SH-SY5Y (cell line): ENCODE measurements around the gene GTF3C1.

Experiments
- GATA2 ChIP-seq: IDR thresholded peaks from 2 replicates; pipeline ENCODE4 v1.6.1; 2011; ENCODE audit warnings: mild to moderate bottlenecking, low read depth, low read length
- GATA3 ChIP-seq: IDR thresholded peaks from 2 replicates; pipeline ENCODE4 v1.6.1; 2011; ENCODE audit warnings: low read depth, mild to moderate bottlenecking, low read length, moderate library complexity

Gene GTF3C1

GRCh38 chr16:27549746-27550581, at the start of gene GTF3C1, which contains the start of gene KATNIP:
Gene GTF3C1 (minus strand): TSS chr16:27549913. CDS start chr16:27549890, 23 bp downstream.
Gene KATNIP (plus strand): TSS chr16:27550144. CDS start chr16:27550171, 27 bp downstream.
- TF ChIP-seq GATA3 (no peak), GATA2 (no peak; the same call in 1 of the 2 replicates)

GRCh38 chr16:27598931-27599565, 49.3 kb upstream of the GTF3C1 start:
- TF ChIP-seq GATA3 (no peak), GATA2 (no peak)

GRCh38 chr16:27598220-27598619, 48.5 kb upstream of the GTF3C1 start:
- TF ChIP-seq GATA3 (no peak), GATA2 (no peak)

GRCh38 chr16:27597361-27597760, 47.6 kb upstream of the GTF3C1 start:
- TF ChIP-seq GATA3 (no peak), GATA2 (no peak)

- no peak for TF ChIP-seq GATA3
- no peak for TF ChIP-seq GATA2
Measured at GRCh38 chr16:27596411-27596810, 46.7 kb upstream of the GTF3C1 start.

- TF ChIP-seq GATA3, result no peak
- no peak for TF ChIP-seq GATA2
Measured at GRCh38 chr16:27595993-27596392, 46.3 kb upstream of the GTF3C1 start.

- TF ChIP-seq GATA2 (no peak), GATA3 (no peak)
Measured at GRCh38 chr16:27595475-27595874, 45.8 kb upstream of the GTF3C1 start.

- TF ChIP-seq GATA3 (peak; percentile 41; the same call in 1 of the 2 replicates), GATA2 (peak; percentile 90)
Measured at GRCh38 chr16:27591837-27592236, 42.1 kb upstream of the GTF3C1 start.

GRCh38 chr16:27588057-27588456, 38.3 kb upstream of the GTF3C1 start:
- TF ChIP-seq GATA2, result no peak
- TF ChIP-seq GATA3, result no peak

- TF ChIP-seq GATA3 (no peak), GATA2 (no peak)
Measured at GRCh38 chr16:27586711-27587110, 37.0 kb upstream of the GTF3C1 start.

GRCh38 chr16:27585200-27585599, 35.5 kb upstream of the GTF3C1 start:
- no peak for TF ChIP-seq GATA2
- TF ChIP-seq GATA3, result no peak

- no peak for TF ChIP-seq GATA2
- TF ChIP-seq GATA3, result no peak
Measured at GRCh38 chr16:27583634-27584033, 33.9 kb upstream of the GTF3C1 start.

GRCh38 chr16:27582883-27583282, 33.2 kb upstream of the GTF3C1 start:
- TF ChIP-seq GATA3 (no peak), GATA2 (no peak)

- no peak for TF ChIP-seq GATA3
- TF ChIP-seq GATA2, result no peak
Measured at GRCh38 chr16:27579087-27579980, 29.6 kb upstream of the GTF3C1 start.

- TF ChIP-seq GATA2 (no peak), GATA3 (no peak)
Measured at GRCh38 chr16:27576729-27577128, 27.0 kb upstream of the GTF3C1 start.
